ENCODE data around the gene MRPL58.
"Not testable (repeated sequence)": the region's sequence is repeated elsewhere in the genome, so short reads cannot be mapped to it uniquely, and the experiment has no call there.

The MRPL58 gene

DNA sequence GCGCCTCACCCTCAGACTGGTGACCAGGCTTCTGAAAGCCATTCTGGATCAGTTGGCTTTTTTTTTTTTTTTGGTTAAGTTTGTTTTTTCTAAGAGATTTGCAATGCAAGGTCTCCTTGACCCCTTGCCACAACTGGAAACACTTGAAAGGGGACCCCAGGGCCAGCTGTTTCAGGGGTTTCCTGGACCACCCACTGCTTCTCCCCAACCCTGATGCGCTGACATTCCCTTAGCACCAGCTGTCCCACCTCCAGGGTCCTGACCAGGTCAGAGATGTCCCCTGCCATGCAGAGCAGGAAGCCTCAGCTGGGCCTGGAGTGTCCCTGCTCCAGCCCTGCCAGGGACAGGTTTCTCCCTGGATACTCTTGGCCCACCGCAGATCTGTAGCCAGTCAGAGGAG is 8.1 kb upstream of the MRPL58 start:
- Histone ChIP-seq H3K36me3 (ENCODE audit: control insufficient read depth, insufficient read depth, low read length) (peaks cover 48% of the 10 kb centered on the region), H3K27ac (ENCODE audit: low read depth, low read length) (no peak overlapping the region), H3K4me1 (ENCODE audit: control insufficient read depth, insufficient read depth, low read length) (no peaks in the 10 kb centered on the region), H3K4me3 (ENCODE audit: low read depth, low read length) (no peak overlapping the region), H3K27me3 (ENCODE audit: control insufficient read depth, insufficient read depth, low read length) (no peaks in the 10 kb centered on the region), H3K9ac (ENCODE audit: low read length) (no peak overlapping the region), H3K9me3 (ENCODE audit: control insufficient read depth, insufficient read depth, low read depth, low read length) (no peaks in the 10 kb centered on the region)

DNA sequence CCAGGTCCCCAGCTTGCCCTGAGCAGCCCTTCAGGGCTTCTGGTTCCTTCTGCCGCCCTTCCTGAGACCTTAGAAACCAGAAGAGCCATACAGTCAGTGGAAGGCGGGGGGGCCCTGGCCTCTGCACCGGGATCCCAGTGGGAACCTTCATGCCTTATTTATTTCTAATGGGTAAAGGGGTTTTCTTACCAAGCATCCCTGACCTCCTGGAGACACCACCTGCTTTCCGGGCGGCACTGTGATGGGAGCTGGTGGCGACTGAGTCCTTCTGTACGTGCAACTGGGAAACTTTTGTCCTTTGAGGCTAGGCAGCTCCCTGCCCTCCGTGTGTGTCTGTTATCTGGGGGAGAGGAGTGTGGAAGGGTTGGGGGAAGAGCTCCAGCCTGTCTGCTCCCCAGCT is 7.2 kb upstream of the MRPL58 start:
- H3K4me1 ChIP-seq (ENCODE audit: control insufficient read depth, insufficient read depth, low read length) = no peaks in the 10 kb centered on the region

DNA sequence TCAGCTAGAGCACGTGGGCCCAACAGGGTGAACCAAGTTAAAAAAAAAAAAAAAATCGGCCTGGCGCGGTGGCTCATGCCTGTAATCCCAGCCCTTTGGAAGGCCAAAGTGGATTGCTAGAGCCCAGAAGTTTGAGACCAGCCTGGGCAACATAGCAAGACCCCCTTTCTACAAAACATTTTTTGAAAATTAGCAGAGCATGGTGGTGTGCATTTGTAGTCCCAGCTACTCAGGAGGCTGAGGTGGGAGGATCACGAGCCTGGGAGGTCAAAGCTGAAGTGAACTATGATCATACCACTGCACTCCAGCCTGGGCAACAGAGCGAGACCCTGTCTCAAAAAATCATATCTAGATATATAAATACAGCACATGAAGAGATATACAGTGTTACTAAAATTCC is 6.4 kb upstream of the MRPL58 start:
- not testable (repeated sequence) for H3K9me3 ChIP-seq (ENCODE audit: control insufficient read depth, insufficient read depth, low read depth, low read length); H3K4me1 ChIP-seq (ENCODE audit: control insufficient read depth, insufficient read depth, low read length); H3K9ac ChIP-seq (ENCODE audit: low read length); H3K4me3 ChIP-seq (ENCODE audit: low read depth, low read length); H3K27me3 ChIP-seq (ENCODE audit: control insufficient read depth, insufficient read depth, low read length); H3K27ac ChIP-seq (ENCODE audit: low read depth, low read length)
- H3K36me3 ChIP-seq (ENCODE audit: control insufficient read depth, insufficient read depth, low read length) = peaks cover 38% of the 10 kb centered on the region

More for the DNA sequence above, 7.2 kb upstream of the MRPL58 start:
- Histone ChIP-seq H3K27me3 (ENCODE audit: control insufficient read depth, insufficient read depth, low read length) (no peaks in the 10 kb centered on the region), H3K27ac (ENCODE audit: low read depth, low read length) (no peak overlapping the region), H3K4me3 (ENCODE audit: low read depth, low read length) (no peak overlapping the region), H3K9ac (ENCODE audit: low read length) (no peak overlapping the region), H3K9me3 (ENCODE audit: control insufficient read depth, insufficient read depth, low read depth, low read length) (no peaks in the 10 kb centered on the region), H3K36me3 (ENCODE audit: control insufficient read depth, insufficient read depth, low read length) (peaks cover 41% of the 10 kb centered on the region)

DNA sequence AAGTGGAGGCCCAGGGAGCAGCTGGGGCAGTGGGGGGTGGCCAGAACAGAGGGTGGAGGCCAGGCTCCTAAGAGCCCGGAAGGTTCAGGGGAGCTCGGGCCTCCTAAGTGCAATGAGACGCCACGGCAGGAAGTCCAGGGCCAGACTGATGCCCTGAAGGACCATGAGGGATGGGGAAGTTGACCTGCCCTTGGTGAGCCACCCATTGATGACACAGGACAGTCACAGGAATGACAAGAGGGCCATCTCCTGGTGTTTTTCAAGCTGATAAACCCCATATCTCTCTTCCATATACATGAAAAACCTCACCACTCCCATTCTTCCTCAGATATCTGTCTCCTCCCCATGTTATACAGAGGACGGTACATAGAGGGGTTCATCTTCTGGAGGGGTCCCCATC is 5.8 kb upstream of the MRPL58 start:
- Histone ChIP-seq H3K27ac (ENCODE audit: low read depth, low read length) (no peak overlapping the region), H3K27me3 (ENCODE audit: control insufficient read depth, insufficient read depth, low read length) (no peaks in the 10 kb centered on the region), H3K36me3 (ENCODE audit: control insufficient read depth, insufficient read depth, low read length) (peaks cover 32% of the 10 kb centered on the region), H3K9me3 (ENCODE audit: control insufficient read depth, insufficient read depth, low read depth, low read length) (no peaks in the 10 kb centered on the region), H3K4me3 (ENCODE audit: low read depth, low read length) (no peak overlapping the region), H3K9ac (ENCODE audit: low read length) (no peak overlapping the region), H3K4me1 (ENCODE audit: control insufficient read depth, insufficient read depth, low read length) (peaks cover 2% of the 10 kb centered on the region; the same call in 1 of the 2 replicates)

DNA sequence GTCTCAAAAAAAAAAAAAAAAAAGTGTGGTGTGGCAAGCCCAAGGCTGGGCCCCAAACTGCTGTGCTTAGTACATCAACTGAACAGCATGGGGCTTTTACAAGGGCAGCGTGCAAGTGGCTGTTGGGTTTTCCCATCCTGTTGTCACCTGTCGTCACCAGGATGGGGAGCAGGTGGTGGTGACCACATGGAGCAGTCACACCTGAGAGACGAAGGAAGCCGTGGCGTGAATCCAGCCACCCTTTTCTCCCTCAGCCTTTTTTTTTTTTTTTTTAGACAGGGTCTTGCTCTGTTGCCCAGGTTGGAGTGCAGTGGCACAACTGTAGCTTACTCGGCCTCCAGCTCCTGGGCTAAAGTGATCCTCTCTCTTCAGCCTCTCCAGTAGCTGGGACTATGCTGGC is 4.1 kb upstream of the MRPL58 start:
- Histone ChIP-seq H3K36me3 (ENCODE audit: control insufficient read depth, insufficient read depth, low read length) (peaks cover 19% of the 10 kb centered on the region), H3K4me3 (ENCODE audit: low read depth, low read length) (no peak overlapping the region), H3K4me1 (ENCODE audit: control insufficient read depth, insufficient read depth, low read length) (peaks cover 9% of the 10 kb centered on the region), H3K9me3 (ENCODE audit: control insufficient read depth, insufficient read depth, low read depth, low read length) (no peaks in the 10 kb centered on the region), H3K27ac (ENCODE audit: low read depth, low read length) (no peak overlapping the region), H3K27me3 (ENCODE audit: control insufficient read depth, insufficient read depth, low read length) (no peaks in the 10 kb centered on the region), H3K9ac (ENCODE audit: low read length) (no peak overlapping the region)

DNA sequence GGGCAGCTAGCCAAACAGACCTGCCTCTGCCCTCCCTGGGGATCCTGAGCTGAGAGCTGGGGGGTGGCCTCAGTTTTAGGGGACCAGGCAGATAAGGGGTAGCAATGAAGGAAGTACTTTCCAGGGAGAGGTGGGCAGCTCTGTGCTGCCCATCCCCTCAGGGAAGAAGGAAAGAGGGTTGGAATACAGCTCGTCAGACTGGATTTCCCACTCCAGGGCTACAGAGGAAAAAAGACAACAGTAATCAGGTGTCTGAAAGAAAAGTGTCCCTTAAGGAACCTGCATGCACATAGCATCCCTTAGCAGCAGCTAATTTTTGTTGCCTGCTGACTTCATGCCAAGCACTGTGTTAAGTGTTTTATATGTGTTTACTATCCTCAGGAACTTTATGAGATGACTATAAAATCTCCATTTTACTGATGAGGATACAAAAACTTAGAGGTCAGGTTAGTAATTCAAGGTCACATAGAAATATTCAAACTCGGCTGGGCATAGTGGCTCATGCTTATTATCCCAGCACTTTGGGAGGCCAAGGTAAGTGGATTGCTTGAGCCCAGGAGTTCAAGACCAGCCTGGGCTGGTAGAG is 3.2 kb upstream of the MRPL58 start:
- Histone ChIP-seq H3K27ac (ENCODE audit: low read depth, low read length) (no peak overlapping the region), H3K4me1 (ENCODE audit: control insufficient read depth, insufficient read depth, low read length) (peaks cover 15% of the 10 kb centered on the region), H3K9me3 (ENCODE audit: control insufficient read depth, insufficient read depth, low read depth, low read length) (no peaks in the 10 kb centered on the region), H3K9ac (ENCODE audit: low read length) (no peak overlapping the region), H3K27me3 (ENCODE audit: control insufficient read depth, insufficient read depth, low read length) (no peaks in the 10 kb centered on the region), H3K4me3 (ENCODE audit: low read depth, low read length) (no peak overlapping the region), H3K36me3 (ENCODE audit: control insufficient read depth, insufficient read depth, low read length) (peaks cover 11% of the 10 kb centered on the region)

DNA sequence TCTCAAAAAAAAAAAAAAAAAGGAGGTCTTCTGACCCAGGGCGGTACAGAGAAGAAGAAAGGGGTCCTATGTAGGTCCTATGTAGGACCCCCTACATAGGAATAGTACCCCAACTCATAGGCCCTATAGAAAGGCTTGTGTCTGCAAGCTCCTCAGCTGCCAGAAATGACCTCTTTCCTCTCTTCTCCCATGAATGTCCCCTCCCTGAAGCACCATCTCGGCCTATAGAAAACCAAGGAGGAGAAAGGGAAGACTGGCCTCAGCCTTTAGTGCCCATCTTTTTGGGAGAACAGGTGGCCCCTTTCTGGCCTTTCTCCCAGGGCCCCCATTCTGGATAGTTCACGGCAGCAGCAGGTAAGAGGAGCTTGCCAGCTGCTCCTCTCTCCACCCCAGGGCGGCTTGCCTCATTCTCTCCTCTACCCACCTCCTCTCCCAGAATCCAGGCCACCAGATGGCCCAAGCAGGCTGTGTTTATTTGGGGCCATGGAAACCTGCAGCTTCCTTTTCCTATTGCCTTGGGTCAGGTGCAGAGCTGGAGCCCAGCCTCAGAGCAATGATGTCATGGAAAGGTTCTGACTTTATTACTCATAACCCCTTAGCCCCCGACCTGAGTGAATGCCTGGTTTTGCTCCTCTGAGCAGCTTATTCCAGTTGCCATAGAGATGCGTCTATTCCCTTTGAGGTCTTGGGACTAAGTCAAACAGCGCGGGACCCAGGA is 1.6 kb upstream of the MRPL58 start:
- Histone ChIP-seq H3K27me3 (ENCODE audit: control insufficient read depth, insufficient read depth, low read length) (no peaks in the 10 kb centered on the region), H3K4me3 (ENCODE audit: low read depth, low read length) (no peak overlapping the region), H3K9ac (ENCODE audit: low read length) (no peak overlapping the region), H3K9me3 (ENCODE audit: control insufficient read depth, insufficient read depth, low read depth, low read length) (no peaks in the 10 kb centered on the region), H3K36me3 (ENCODE audit: control insufficient read depth, insufficient read depth, low read length) (no peaks in the 10 kb centered on the region), H3K4me1 (ENCODE audit: control insufficient read depth, insufficient read depth, low read length) (peaks cover 15% of the 10 kb centered on the region), H3K27ac (ENCODE audit: low read depth, low read length) (no peak overlapping the region)

DNA sequence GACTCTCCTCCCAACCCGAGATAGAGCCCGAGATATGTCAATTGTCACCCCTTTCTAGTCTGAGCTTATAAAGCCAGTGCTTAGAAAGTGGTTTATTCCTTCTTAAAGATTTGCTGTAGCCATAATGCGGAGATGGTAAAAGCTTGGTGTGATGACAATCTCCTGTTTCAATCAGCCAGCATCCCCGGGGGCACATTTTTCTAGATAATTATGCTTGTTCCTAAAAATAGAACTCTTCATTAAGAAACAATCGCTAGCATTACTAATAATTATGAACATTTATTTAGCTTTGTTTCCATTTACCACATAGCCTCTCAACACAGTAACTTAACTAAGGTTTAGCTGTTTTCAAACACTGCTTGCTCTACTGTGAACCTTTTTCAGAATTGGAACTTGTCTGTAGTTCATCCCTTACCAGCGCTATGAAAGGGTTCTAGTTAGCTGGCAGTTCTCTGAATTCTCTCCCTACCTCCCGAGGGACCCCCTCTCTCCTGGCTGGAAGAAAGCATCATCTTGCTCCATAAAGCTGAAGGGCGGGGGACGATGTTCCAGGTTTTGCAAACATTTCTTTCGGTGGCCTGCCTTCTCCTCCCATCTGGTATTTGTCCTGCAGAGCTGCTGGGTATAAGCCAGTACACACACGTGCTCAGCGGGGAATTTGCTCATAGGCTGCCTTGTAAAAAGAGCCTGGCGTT is 922 bp upstream of the MRPL58 start:
- H3K27me3 ChIP-seq (ENCODE audit: control insufficient read depth, insufficient read depth, low read length) = no peaks in the 10 kb centered on the region
- peaks cover 15% of the 10 kb centered on the region for H3K4me1 ChIP-seq (ENCODE audit: control insufficient read depth, insufficient read depth, low read length)
- no peaks in the 10 kb centered on the region for H3K9me3 ChIP-seq (ENCODE audit: control insufficient read depth, insufficient read depth, low read depth, low read length)
- peak overlapping the region; percentile 98 for H3K9ac ChIP-seq (ENCODE audit: low read length)
- peak overlapping the region; percentile 86 for H3K27ac ChIP-seq (ENCODE audit: low read depth, low read length)
- H3K36me3 ChIP-seq (ENCODE audit: control insufficient read depth, insufficient read depth, low read length) = 0 out of 2 replicates have a peak, but pooled peaks cover 4% of the 10 kb centered on the region
- peak overlapping the region; percentile 90 for H3K4me3 ChIP-seq (ENCODE audit: low read depth, low read length)

DNA sequence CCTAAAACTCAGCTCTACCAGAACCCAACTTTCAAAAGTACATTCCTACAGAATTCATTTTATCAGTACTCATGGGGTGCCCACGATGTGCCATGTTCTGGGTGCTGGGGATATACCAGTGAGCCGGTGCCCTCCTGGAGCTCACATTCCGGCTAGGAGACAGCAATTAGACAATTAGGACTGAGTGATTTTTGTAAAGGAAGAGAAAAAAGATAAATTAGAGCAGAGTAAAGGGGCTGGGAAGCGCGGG is 449 bp upstream of the MRPL58 start:
- Histone ChIP-seq H3K27ac (ENCODE audit: low read depth, low read length) (peak overlapping the region; percentile 86), H3K9ac (ENCODE audit: low read length) (peak overlapping the region; percentile 98), H3K9me3 (ENCODE audit: control insufficient read depth, insufficient read depth, low read depth, low read length) (no peaks in the 10 kb centered on the region), H3K4me3 (ENCODE audit: low read depth, low read length) (peak overlapping the region; percentile 90), H3K4me1 (ENCODE audit: control insufficient read depth, insufficient read depth, low read length) (peaks cover 15% of the 10 kb centered on the region), H3K27me3 (ENCODE audit: control insufficient read depth, insufficient read depth, low read length) (no peaks in the 10 kb centered on the region), H3K36me3 (ENCODE audit: control insufficient read depth, insufficient read depth, low read length) (0 out of 2 replicates have a peak, but pooled peaks cover 8% of the 10 kb centered on the region)

DNA sequence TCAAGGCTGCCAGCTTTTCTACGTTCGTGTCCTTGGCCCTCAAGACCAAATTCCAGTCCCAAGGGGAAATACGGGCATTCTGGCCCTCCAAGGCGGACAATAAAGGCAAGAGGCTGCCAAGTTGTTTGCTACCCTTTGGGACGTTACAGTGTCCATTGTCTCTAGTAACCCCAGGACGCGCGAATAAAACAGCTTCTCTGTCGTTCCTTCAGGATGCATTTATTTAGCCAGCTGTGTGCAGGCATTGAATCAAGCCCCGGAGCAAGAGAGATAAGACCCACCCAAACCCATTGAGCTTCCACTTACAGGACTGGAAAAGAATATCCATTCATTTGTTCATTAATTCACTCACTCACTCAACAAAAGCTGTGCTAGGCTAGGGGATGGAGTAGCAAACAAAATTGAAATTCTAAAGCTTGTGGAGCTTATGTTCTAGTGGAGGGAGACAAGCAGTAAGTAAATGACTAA is 656 bp downstream of the MRPL58 start:
- peaks cover 15% of the 10 kb centered on the region for H3K4me1 ChIP-seq (ENCODE audit: control insufficient read depth, insufficient read depth, low read length)
- peaks cover 11% of the 10 kb centered on the region; the same call in 1 of the 2 replicates for H3K36me3 ChIP-seq (ENCODE audit: control insufficient read depth, insufficient read depth, low read length)
- H3K27ac ChIP-seq (ENCODE audit: low read depth, low read length) = peak overlapping the region; percentile 86
- no peaks in the 10 kb centered on the region for H3K9me3 ChIP-seq (ENCODE audit: control insufficient read depth, insufficient read depth, low read depth, low read length)
- H3K4me3 ChIP-seq (ENCODE audit: low read depth, low read length) = peak overlapping the region; percentile 90
- H3K27me3 ChIP-seq (ENCODE audit: control insufficient read depth, insufficient read depth, low read length) = no peaks in the 10 kb centered on the region
- peak overlapping the region; percentile 98 for H3K9ac ChIP-seq (ENCODE audit: low read length)

DNA sequence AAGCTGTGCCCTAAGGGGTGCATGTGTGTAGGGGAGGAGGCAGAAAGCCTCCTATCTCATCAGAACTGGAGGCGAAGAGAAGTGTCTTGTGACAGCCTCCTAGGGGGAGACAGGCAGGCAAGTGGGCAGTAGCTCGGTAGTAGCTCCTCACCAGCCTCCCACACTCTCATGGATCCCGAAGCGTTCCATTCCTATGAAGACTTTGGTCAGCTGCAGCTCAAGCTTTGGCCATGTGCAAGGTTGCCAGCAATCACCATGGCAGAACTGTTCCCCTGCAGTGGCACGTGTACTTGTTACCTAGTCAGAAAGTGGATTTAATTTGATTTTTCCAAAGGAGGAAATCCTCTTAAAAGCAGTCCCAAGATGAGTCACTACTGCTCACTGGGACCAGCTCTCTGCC is 6.7 kb downstream of the MRPL58 start:
- H3K36me3 ChIP-seq (ENCODE audit: control insufficient read depth, insufficient read depth, low read length) = peaks cover 51% of the 10 kb centered on the region
- no peaks in the 10 kb centered on the region for H3K4me1 ChIP-seq (ENCODE audit: control insufficient read depth, insufficient read depth, low read length)
- H3K27ac ChIP-seq (ENCODE audit: low read depth, low read length) = no peak overlapping the region
- no peak overlapping the region for H3K4me3 ChIP-seq (ENCODE audit: low read depth, low read length)
- H3K9me3 ChIP-seq (ENCODE audit: control insufficient read depth, insufficient read depth, low read depth, low read length) = no peaks in the 10 kb centered on the region
- no peak overlapping the region for H3K9ac ChIP-seq (ENCODE audit: low read length)
- H3K27me3 ChIP-seq (ENCODE audit: control insufficient read depth, insufficient read depth, low read length) = no peaks in the 10 kb centered on the region

Data from HUES6 (cell line).